Colonic mucosa (tissue), 4 donors: ENCODE data around the gene SH3BGR. TPM values are rescaled to one million over a fixed set of nuclear protein-coding genes. Genes with fewer than 3 reads are reported as not detected.

Experiments used
- DNase-seq: peaks from one replicate; pipeline ENCODE4 v3.0.0-alpha.2; 2020
- H3K27ac ChIP-seq: fragments of 200-600 bp; one replicate; pipeline ENCODE4 v1.8.0; 2021
- H3K27me3 ChIP-seq: fragments of 200-600 bp; one replicate; pipeline ENCODE4 v1.8.0; 2021
- H3K36me3 ChIP-seq: fragments of 200-600 bp; one replicate; pipeline ENCODE4 v1.8.0; 2021
- H3K4me1 ChIP-seq: fragments of 200-600 bp; one replicate; pipeline ENCODE4 v1.8.0; 2021; ENCODE audit warnings: mild to moderate bottlenecking
- H3K4me3 ChIP-seq: fragments of 200-600 bp; one replicate; pipeline ENCODE4 v1.8.0; 2021
- H3K9ac ChIP-seq, 2 donors: one replicate each; pipeline ENCODE4 v1.7.0; 2013; ENCODE audit warnings: control low read depth in 2 of 2, low read depth in 2 of 2, low read length in 2 of 2
- H3K9me3 ChIP-seq: fragments of 200-600 bp; one replicate; pipeline ENCODE4 v1.8.0; 2021
- CTCF ChIP-seq: fragments of 200-600 bp; IDR thresholded peaks from one replicate; pipeline ENCODE4 v1.8.0; 2022; ENCODE audit warnings: antibody characterized with exemption, mild to moderate bottlenecking
- intact Hi-C: fragments of 100-400 bp; cut with DNase I; formaldehyde crosslinking; loops from one replicate; pipeline ENCODE4 v1.14.1; 2022
- total RNA-seq, 2 donors: library from RNA; stranded (reverse); fragmentation: NEBNext Ultra II Directional in 1 of 2; extraction: Animal tissue kit (Norgen Biotek cat#: 25700) in 1 of 2; gene quantifications; one replicate each; pipeline ENCODE4 v1.2.1, GENCODE V29; 2021
- donor health status: healthy.
- donor health status: DM: no; HTN: no; CAD: no.
- donor health status: DM: no; HTN: no; CAD: no.

The SH3BGR gene
- total RNA-seq, 2 donors from 2014 or later = 3.3 to 5.1 TPM

DNA sequence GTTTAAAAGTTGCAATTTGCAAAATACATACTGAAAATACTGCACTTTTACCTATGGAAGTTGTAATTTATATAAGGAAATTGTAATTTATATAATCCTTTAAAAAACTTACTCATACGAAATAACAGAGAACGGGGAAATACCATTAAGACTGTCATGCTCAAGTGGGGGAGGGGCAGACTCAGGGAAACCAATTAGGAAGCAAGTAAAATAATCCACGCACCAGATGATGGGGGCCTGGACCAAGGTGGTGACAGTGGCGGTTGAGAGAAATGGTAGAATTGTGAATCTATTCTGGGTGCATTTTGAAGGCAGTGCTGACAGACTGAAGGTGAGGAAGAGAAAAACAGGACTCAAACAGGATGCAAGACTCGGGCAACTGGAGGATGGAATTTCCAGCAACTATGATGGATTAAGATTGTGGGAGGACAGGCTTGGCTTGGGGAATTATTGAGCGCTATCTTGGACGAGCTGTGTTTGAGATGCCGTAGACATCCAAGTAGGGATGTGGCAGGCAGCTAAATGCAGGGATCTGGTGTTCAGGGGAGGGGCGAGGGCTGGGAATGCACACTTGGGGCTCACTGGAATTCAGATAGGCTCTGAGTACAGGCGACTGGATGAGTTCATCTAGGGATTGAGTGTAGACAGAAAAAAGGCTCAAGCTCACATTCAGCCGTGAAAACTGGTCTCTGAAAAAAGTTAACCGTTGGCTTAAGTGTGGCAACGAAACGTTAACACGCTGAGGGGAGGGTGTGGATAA is 7.2 kb upstream of the SH3BGR start:
- H3K4me3 ChIP-seq = peak overlapping the region; percentile 88
- TF ChIP-seq CTCF = no peak
- H3K9me3 ChIP-seq = no peaks in the 10 kb centered on the region
- intact Hi-C loops = loop anchor here (5.0 kb wide), 1 partner anchor 132 kb away; the partner anchor contains the start of gene BRWD1
- H3K4me1 ChIP-seq = no peaks in the 10 kb centered on the region
- H3K27me3 ChIP-seq = no peaks in the 10 kb centered on the region
- no peak overlapping the region for H3K27ac ChIP-seq
- DNase-seq = no peak
- peak overlapping the region; percentile 56 to 74 for H3K9ac ChIP-seq
- no peaks in the 10 kb centered on the region for H3K36me3 ChIP-seq

GRCh38 chr21:39445321-39446269 is 6.2 kb upstream of the SH3BGR start, which contains the start of gene LCA5L:
TSS of gene LCA5L (minus strand) at chr21:39445778. CDS start at chr21:39428493, 17,285 bp downstream.
- H3K9me3 ChIP-seq = no peaks in the 10 kb centered on the region
- TF ChIP-seq CTCF = no peak
- no peaks in the 10 kb centered on the region for H3K27me3 ChIP-seq
- no peaks in the 10 kb centered on the region for H3K36me3 ChIP-seq
- intact Hi-C loops = loop anchor here (5.0 kb wide), 1 partner anchor 133 kb away; the partner anchor contains the start of gene BRWD1
- peak within 1 kb of the TSS; percentile 74 for H3K27ac ChIP-seq
- H3K4me3 ChIP-seq = peak within 1 kb of the TSS; percentile 88
- H3K9ac ChIP-seq = peak within 1 kb of the TSS; percentile 56 to 76
- H3K4me1 ChIP-seq = no peaks in the 10 kb centered on the region
- DNase-seq = peak; percentile 89

DNA sequence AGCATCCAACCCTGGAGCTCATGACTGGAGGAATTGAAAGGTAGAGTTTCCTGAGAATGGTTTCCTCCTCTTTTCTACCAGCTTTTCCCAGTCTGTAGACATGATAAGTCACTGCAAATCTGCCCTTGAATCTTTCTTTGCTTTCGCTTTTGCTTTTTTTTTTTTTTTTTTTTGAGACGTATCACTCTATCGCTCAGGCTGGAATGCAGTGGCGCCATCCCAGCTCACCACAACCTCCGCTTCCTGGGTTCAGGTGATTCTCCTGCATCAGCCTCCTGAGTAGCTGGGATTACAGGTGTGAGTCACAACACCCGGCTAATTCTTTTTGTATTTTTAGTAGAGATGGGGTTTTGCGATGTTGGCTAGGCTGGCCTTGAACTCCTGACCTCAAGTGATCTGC is 4.5 kb upstream of the SH3BGR start:
- intact Hi-C loops = loop anchor here (5.0 kb wide), 1 partner anchor 135 kb away; the partner anchor contains the start of gene BRWD1
- no peak overlapping the region for H3K9ac ChIP-seq
- TF ChIP-seq CTCF = no peak
- H3K27ac ChIP-seq = no peak overlapping the region
- no peaks in the 10 kb centered on the region for H3K36me3 ChIP-seq
- no peaks in the 10 kb centered on the region for H3K4me1 ChIP-seq
- H3K9me3 ChIP-seq = no peaks in the 10 kb centered on the region
- H3K27me3 ChIP-seq = no peaks in the 10 kb centered on the region
- DNase-seq = no peak
- no peak overlapping the region for H3K4me3 ChIP-seq

GRCh38 chr21:39452207-39452969 is 618 bp downstream of the SH3BGR start:
- no peaks in the 10 kb centered on the region for H3K27me3 ChIP-seq
- H3K4me1 ChIP-seq = no peaks in the 10 kb centered on the region
- no peak overlapping the region for H3K4me3 ChIP-seq
- no peak for DNase-seq
- H3K27ac ChIP-seq = no peak overlapping the region
- intact Hi-C loops = no loop called here
- no peaks in the 10 kb centered on the region for H3K36me3 ChIP-seq
- no peak overlapping the region for H3K9ac ChIP-seq
- no peaks in the 10 kb centered on the region for H3K9me3 ChIP-seq
- TF ChIP-seq CTCF = no peak

- H3K36me3 ChIP-seq = no peaks in the 10 kb centered on the region
- no peak for DNase-seq
- no peaks in the 10 kb centered on the region for H3K9me3 ChIP-seq
- no peaks in the 10 kb centered on the region for H3K4me1 ChIP-seq
- TF ChIP-seq CTCF = no peak
- H3K4me3 ChIP-seq = no peak overlapping the region
- H3K27ac ChIP-seq = no peak overlapping the region
- no peak overlapping the region for H3K9ac ChIP-seq
- H3K27me3 ChIP-seq = no peaks in the 10 kb centered on the region
- intact Hi-C loops = no loop called here
Measured at GRCh38 chr21:39452970-39453342, 1.2 kb downstream of the SH3BGR start.
